ENCODE measurements around the gene FNDC5.

Gene FNDC5

GRCh38 chr1:32883338-32884031, 12.8 kb upstream of the FNDC5 start:
- no peak for DNase-seq

- DNase-seq, result peak; percentile 60
Observed at GRCh38 chr1:32881871-32882850, 11.4 kb upstream of the FNDC5 start.

GRCh38 chr1:32881291-32881690, 10.6 kb upstream of the FNDC5 start:
- no peak for DNase-seq

- DNase-seq, result no peak
Observed at GRCh38 chr1:32878637-32879041, 7.9 kb upstream of the FNDC5 start.

- peak; percentile 9 for DNase-seq
Observed at GRCh38 chr1:32878183-32878582, 7.5 kb upstream of the FNDC5 start.

DNA sequence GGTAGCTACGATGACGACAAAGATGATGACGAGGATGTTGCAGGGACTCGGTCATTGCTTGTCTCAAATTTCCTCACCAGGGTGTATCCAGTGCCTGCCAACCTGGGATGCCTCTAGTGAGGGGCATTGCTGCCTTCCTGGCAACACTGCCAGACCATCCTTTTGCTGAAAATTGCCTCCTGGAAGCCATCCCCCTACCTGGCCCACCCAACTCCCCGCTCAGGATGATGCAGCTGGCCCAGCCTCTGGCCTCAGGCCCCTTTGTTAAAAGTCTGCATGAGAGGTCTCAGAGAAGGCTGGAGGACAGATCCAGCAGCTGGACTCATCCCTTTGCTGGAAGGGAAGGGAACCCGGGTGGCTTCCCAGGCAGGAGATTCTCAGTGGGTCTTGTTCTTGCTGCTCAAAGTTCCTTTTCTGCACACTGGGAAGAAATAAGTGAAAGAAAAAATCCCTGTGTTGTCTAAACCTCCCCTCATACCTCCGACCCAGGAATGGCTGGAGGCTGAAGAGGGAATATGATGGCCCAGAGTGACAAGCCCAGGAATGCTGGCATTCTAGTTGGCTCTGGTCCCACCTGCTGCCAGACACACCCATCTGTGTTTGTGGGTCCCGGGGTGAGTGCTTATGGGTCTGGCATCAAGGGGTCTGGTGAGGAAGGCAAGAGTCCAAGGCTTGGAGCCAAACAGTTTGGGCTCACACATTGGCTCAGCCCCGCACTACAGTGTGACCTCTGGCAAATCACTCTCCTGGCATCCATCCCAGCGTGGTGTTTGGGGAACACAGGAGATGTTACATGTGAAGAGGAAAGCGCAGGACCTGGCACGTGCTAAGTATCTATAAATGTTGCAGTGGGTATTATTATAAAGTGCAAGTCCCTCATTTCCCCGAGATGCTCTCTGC, 6.7 kb upstream of the FNDC5 start:
- DNase-seq, result no peak

- DNase-seq, result peak; percentile 46
Observed at GRCh38 chr1:32876341-32877210, 5.9 kb upstream of the FNDC5 start.

GRCh38 chr1:32874860-32875752, 4.4 kb upstream of the FNDC5 start:
- no peak for DNase-seq

- DNase-seq, result no peak
Observed at GRCh38 chr1:32873484-32873883, 2.8 kb upstream of the FNDC5 start.

GRCh38 chr1:32872192-32872460, 1.4 kb upstream of the FNDC5 start:
- DNase-seq, result no peak

- DNase-seq, result no peak
Observed at GRCh38 chr1:32871364-32872191, 866 bp upstream of the FNDC5 start.

DNA sequence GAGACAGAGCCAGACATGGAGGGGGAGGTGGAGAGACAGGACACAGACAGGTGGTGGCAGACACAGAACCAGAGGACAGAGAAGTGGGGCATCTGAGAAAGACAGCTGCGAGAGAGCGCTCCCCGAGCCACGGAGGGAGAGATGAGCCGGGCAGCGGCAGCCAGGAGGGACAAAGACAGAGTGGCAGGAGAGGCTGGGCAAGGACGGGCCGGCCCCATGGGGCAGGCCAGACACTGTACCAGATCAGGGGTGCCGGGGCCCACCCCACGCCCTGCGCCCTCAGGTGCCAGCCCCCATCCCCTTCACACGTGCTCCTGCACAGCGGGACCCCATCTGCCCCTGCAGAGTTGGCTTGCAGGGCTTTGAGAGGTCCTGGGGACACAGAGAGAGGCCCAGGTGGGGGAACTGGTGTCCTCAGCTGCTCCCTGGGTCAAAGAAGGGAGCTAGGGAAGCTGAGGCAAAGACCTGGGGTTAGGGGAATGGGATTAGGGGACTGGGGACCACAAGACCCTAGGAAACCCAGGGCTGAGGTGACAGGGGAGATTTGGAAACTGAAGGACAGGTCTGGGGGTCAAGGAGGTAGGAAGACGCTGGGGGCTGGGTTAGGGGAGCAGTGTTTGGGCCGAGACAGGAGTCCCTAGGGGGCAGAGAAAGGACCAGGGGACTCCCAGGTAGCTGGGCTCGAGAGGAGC, 643 bp downstream of the FNDC5 start:
- no peak for DNase-seq

- no peak for DNase-seq
Observed at GRCh38 chr1:32868806-32869455, 1.8 kb downstream of the FNDC5 start.

- DNase-seq, result no peak
Observed at GRCh38 chr1:32868085-32868484, 2.6 kb downstream of the FNDC5 start.

DNA sequence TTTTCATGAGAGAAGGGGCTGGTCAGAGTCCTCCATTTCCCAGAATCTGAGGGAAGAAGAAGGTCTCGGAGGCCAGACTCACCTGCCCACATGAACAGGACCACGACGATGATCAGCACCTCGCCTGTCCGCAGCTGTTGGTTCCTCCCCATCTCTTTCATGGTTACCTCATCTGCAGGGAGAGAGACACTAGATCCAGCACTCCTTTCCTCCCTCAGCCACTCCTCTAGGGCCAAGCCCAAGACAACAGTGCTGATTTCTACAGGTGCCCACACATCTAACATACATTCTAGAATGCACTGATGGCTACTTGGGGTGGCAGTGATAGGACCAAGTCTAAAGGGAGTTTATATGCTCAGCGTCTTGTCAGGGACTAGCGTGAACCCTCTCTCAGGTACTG, 3.0 kb downstream of the FNDC5 start:
- no peak for DNase-seq

GRCh38 chr1:32867151-32867550, 3.6 kb downstream of the FNDC5 start:
- DNase-seq, result no peak

- DNase-seq, result no peak
Observed at GRCh38 chr1:32865639-32866405, 4.9 kb downstream of the FNDC5 start.

DNA sequence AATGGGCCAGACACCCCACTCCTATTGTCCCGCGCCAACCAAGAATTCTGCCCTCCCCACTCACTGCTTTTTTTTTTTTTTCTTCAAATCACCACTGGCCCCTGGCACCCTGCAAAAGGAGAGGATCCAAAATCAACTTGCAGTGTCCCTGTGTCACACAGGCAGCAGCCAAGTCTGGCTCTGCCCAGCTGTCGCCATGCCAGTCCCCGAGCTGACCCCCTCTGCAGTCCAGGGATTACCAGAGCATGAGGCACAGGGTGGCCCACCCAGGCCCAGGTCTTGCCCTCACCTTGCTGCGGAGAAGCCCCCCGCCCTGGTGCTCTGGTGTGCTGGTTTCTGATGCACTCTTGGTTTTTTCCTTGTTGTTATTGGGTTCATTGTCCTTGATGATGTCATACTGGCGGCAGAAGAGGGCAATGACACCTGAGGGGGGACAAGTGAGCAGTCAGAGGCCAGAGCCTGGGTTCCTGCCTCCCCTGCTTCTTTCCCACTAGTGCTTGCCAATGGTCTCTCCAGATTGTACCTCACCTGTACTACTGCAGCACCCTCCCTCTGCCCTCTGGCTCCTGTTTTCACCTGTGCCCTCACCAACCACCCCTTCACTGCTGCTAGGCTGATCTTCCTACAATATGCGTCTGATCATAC, 6.2 kb downstream of the FNDC5 start:
- DNase-seq, result no peak

Measured in midbrain (tissue), 1 donor.